ENCODE measurements around the gene CST7. TPM values are rescaled to one million over a fixed set of nuclear protein-coding genes. Genes with fewer than 3 reads are reported as not detected.

Gene CST7
- total RNA-seq, 2 donors from 2014 or later, result 2.7 to 3.2 TPM

- no peaks in the 10 kb centered on the region for H3K27me3 ChIP-seq
- no peaks in the 10 kb centered on the region for H3K36me3 ChIP-seq
- no peak for TF ChIP-seq CTCF (IDR thresholded peaks at IDR 0.05)
- H3K27ac ChIP-seq, result no peak overlapping the region
- no peaks in the 10 kb centered on the region for H3K4me1 ChIP-seq
- H3K4me3 ChIP-seq, result no peak overlapping the region
- no peak for DNase-seq (ENCODE audit: low spot score)
- no peaks in the 10 kb centered on the region for H3K9me3 ChIP-seq
Measured at GRCh38 chr20:24936526-24937407, 12.3 kb upstream of the CST7 start.

GRCh38 chr20:24937579-24937978 lies 11.5 kb upstream of the CST7 start:
- Histone ChIP-seq H3K27ac (no peak overlapping the region), H3K4me1 (no peaks in the 10 kb centered on the region), H3K27me3 (no peaks in the 10 kb centered on the region), H3K36me3 (no peaks in the 10 kb centered on the region), H3K9me3 (no peaks in the 10 kb centered on the region), H3K4me3 (no peak overlapping the region)
- DNase-seq (ENCODE audit: low spot score), result no peak
- no peak for TF ChIP-seq CTCF (IDR thresholded peaks at IDR 0.05)

- H3K27me3 ChIP-seq, result no peaks in the 10 kb centered on the region
- DNase-seq (ENCODE audit: low spot score), result no peak
- H3K4me1 ChIP-seq, result no peaks in the 10 kb centered on the region
- no peak overlapping the region for H3K4me3 ChIP-seq
- H3K9me3 ChIP-seq, result no peaks in the 10 kb centered on the region
- no peak overlapping the region for H3K27ac ChIP-seq
- no peaks in the 10 kb centered on the region for H3K36me3 ChIP-seq
- TF ChIP-seq CTCF (IDR thresholded peaks at IDR 0.05), result no peak
Measured at GRCh38 chr20:24938498-24938897, 10.6 kb upstream of the CST7 start.

- no peaks in the 10 kb centered on the region for H3K4me1 ChIP-seq
- no peak for DNase-seq (ENCODE audit: low spot score)
- H3K36me3 ChIP-seq, result no peaks in the 10 kb centered on the region
- TF ChIP-seq CTCF (IDR thresholded peaks at IDR 0.05), result no peak
- no peaks in the 10 kb centered on the region for H3K9me3 ChIP-seq
- H3K27me3 ChIP-seq, result no peaks in the 10 kb centered on the region
- H3K4me3 ChIP-seq, result no peak overlapping the region
- H3K27ac ChIP-seq, result no peak overlapping the region
Measured at GRCh38 chr20:24939036-24939435, 10.0 kb upstream of the CST7 start.

GRCh38 chr20:24942679-24943078 lies 6.4 kb upstream of the CST7 start:
- no peak for DNase-seq (ENCODE audit: low spot score)

More at GRCh38 chr20:24942679-24943078, 6.4 kb upstream of the CST7 start:
- no peak overlapping the region for H3K4me3 ChIP-seq
- H3K27ac ChIP-seq, result no peak overlapping the region
- no peaks in the 10 kb centered on the region for H3K36me3 ChIP-seq
- no peaks in the 10 kb centered on the region for H3K27me3 ChIP-seq
- peaks cover 0 to 16% of the 10 kb centered on the region in 2 donors for H3K9me3 ChIP-seq
- TF ChIP-seq CTCF (IDR thresholded peaks at IDR 0.05), result no peak
- H3K4me1 ChIP-seq, result no peaks in the 10 kb centered on the region

Data from right atrium auricular region (tissue), 2 donors.